HEK293 (cell line): ENCODE measurements around the gene NUDT5.

Experiments used
- CTCF ChIP-seq: fragments of 450-650 bp; formaldehyde crosslinking; IDR thresholded peaks from 2 replicates; pipeline ENCODE4 v1.5.1; 2016; ENCODE audit warnings: missing biosample characterization, missing genetic modification characterization
- PRDM4 ChIP-seq: fragments of 450-650 bp; formaldehyde crosslinking; IDR thresholded peaks from 2 replicates; pipeline ENCODE4 v1.5.1; 2017; ENCODE audit warnings: missing biosample characterization, missing genetic modification characterization
- ZNF18 ChIP-seq: fragments of 450-650 bp; formaldehyde crosslinking; IDR thresholded peaks from 2 replicates; pipeline ENCODE4 v1.5.1; 2016; ENCODE audit warnings: missing biosample characterization, missing genetic modification characterization
- ZNF513 ChIP-seq: fragments of 450-650 bp; IDR thresholded peaks from 2 replicates; pipeline ENCODE4 v1.5.1; 2018; ENCODE audit warnings: missing biosample characterization, missing genetic modification characterization
- ZNF837 ChIP-seq: fragments of 450-650 bp; formaldehyde crosslinking; IDR thresholded peaks from 2 replicates; pipeline ENCODE4 v1.5.1; 2016; ENCODE audit warnings: missing biosample characterization, missing genetic modification characterization

- TF ChIP-seq CTCF (tag by site-specific recombination) = no peak
- TF ChIP-seq PRDM4 (tag by site-specific recombination) = no peak
- TF ChIP-seq ZNF513 = no peak
- TF ChIP-seq ZNF837 (tag by site-specific recombination) = no peak
- TF ChIP-seq ZNF18 (tag by site-specific recombination) = no peak
Observed at GRCh38 chr10:12218991-12219390, 23.3 kb upstream of the NUDT5 start.
